OCI-LY7 (cell line): ENCODE measurements around the gene DNAJB14.

Experiments
- CTCF ChIP-seq: fragments of 200-600 bp; sonication (generic); conservative IDR thresholded peaks from 2 replicates; pipeline ENCODE4 v1.5.1; 2014; ENCODE audit warnings: mild to moderate bottlenecking, antibody characterized with exemption, low read length, moderate library complexity, mixed read lengths
- EZH2phosphoT487 ChIP-seq: fragments of 200-600 bp; sonication (generic); IDR thresholded peaks from 2 replicates; pipeline ENCODE4 v1.6.1; 2018; ENCODE audit warnings: low read depth, borderline replicate concordance, mild to moderate bottlenecking, mixed run types, antibody characterized with exemption, low read length, moderate library complexity, mixed read lengths

DNA sequence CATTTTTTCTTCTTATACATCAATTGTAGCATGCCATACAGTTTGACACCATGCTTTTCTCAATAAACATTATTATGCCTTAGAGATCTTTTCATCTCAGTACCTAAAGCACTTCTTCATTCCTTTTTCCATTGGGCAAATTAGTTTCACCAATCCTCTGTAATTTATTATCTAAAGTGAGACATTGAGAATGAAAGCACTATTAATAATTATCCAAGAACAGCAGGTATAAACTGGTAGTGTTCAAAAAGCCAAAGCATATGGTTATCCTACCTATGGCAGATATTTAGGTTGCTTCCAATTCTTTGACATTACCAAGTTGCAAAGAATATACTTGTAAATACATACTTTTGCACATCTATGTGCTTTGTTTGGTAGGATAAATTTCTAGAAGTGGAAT, 67.8 kb downstream of the DNAJB14 start:
- TF ChIP-seq CTCF, result no peak
- TF ChIP-seq EZH2phosphoT487, result no peak
